Mesenteric fat pad (tissue), 1 donor: ENCODE results near the gene COX18. TPM values are rescaled to one million over a fixed set of nuclear protein-coding genes. Genes with fewer than 3 reads are reported as not detected.

Experiments used
- DNase-seq: peaks from one replicate; pipeline ENCODE4 v3.0.0-alpha.2; 2020; ENCODE audit warnings: low spot score
- long read RNA-seq: library from polyadenylated mRNA; unstranded; transcript quantifications from one replicate; pipeline ENCODE4 v2.0.0, GENCODE V29; 2020
- total RNA-seq: library from RNA; stranded (reverse); fragmentation: NEBNext Ultra II Directional; extraction: Animal tissue kit (Norgen Biotek cat#: 25700); gene quantifications from one replicate; pipeline ENCODE4 v1.2.1, GENCODE V29; 2021
- donor health status: DM: yes; HTN: yes; CAD: no.

Gene COX18
- total RNA-seq: 11.7 TPM
- long read RNA-seq, full-length matches to known transcripts: 6 of 7 reads
- long read RNA-seq, partial matches to known transcripts: 0 of 7 reads
- long read RNA-seq, other reads (novel, unspliced or antisense): 1 of 7 reads

GRCh38 chr4:73069338-73070073, at the start of gene COX18:
TSS of gene COX18 (minus strand) at chr4:73069716. CDS start at chr4:73069649, 67 bp downstream.
- DNase-seq: peak; percentile 99

GRCh38 chr4:73109493-73109892, 40.0 kb upstream of the COX18 start:
- no peak for DNase-seq

- no peak for DNase-seq
Observed at GRCh38 chr4:73104695-73105094, 35.2 kb upstream of the COX18 start.

- DNase-seq: no peak
Observed at GRCh38 chr4:73103799-73104503, 34.4 kb upstream of the COX18 start.

GRCh38 chr4:73099143-73099542, 29.6 kb upstream of the COX18 start:
- no peak for DNase-seq

- DNase-seq: no peak
Observed at GRCh38 chr4:73098713-73099112, 29.2 kb upstream of the COX18 start.

- DNase-seq: no peak
Observed at GRCh38 chr4:73098016-73098415, 28.5 kb upstream of the COX18 start.

- DNase-seq: no peak
Observed at GRCh38 chr4:73092868-73093267, 23.4 kb upstream of the COX18 start.

- no peak for DNase-seq
Observed at GRCh38 chr4:73090738-73091137, 21.2 kb upstream of the COX18 start.

GRCh38 chr4:73087871-73088270, 18.4 kb upstream of the COX18 start:
- DNase-seq: no peak

GRCh38 chr4:73086095-73086868, 16.8 kb upstream of the COX18 start:
- no peak for DNase-seq

- DNase-seq: no peak
Observed at GRCh38 chr4:73080789-73081188, 11.3 kb upstream of the COX18 start.

- no peak for DNase-seq
Observed at GRCh38 chr4:73075832-73076231, 6.3 kb upstream of the COX18 start.

GRCh38 chr4:73070074-73070390, 516 bp upstream of the COX18 start:
- DNase-seq: no peak

GRCh38 chr4:73068491-73069337, 802 bp downstream of the COX18 start:
- DNase-seq: no peak

- DNase-seq: no peak
Observed at GRCh38 chr4:73067971-73068394, 1.5 kb downstream of the COX18 start.

- no peak for DNase-seq
Observed at GRCh38 chr4:73066928-73067327, 2.6 kb downstream of the COX18 start.

- DNase-seq: no peak
Observed at GRCh38 chr4:73066445-73066844, 3.1 kb downstream of the COX18 start.

GRCh38 chr4:73064536-73064935, 5.0 kb downstream of the COX18 start:
- no peak for DNase-seq

- no peak for DNase-seq
Observed at GRCh38 chr4:73055241-73055897, 14.1 kb downstream of the COX18 start.
